GM10248 (cell line): Measurements from ENCODE around the gene SRRM5.

Experiments used
- CTCF ChIA-PET: fragments of 300-600 bp; sonication (Branson Sonifier 250); formaldehyde crosslinking; extraction: SDS; loops from one replicate; lab custom pipeline; 2021; ENCODE audit warnings: antibody characterized with exemption; lab: Yijun Ruan, JAX
- POLR2A ChIA-PET: fragments of 350-650 bp; sonication (Branson Sonifier 250); formaldehyde crosslinking; extraction: SDS; loops from one replicate; lab custom pipeline; 2020; ENCODE audit warnings: antibody characterized with exemption; lab: Yijun Ruan, JAX
- DNase-seq: peaks from one replicate; pipeline ENCODE4 v3.0.0; 2012; ENCODE audit errors: extremely low spot score
- CTCF ChIP-seq: IDR thresholded peaks from 2 replicates; pipeline ENCODE4 v1.5.1; 2012; ENCODE audit warnings: mild to moderate bottlenecking, low read depth; ENCODE audit errors: extremely low read depth, missing control alignments, control extremely low read depth

SRRM5 gene

GRCh38 chr19:43662487-43662886 is 50.6 kb downstream of the SRRM5 start:
- TF ChIP-seq CTCF = no peak
- ChIA-PET POLR2A (no interaction called here), CTCF (interaction anchor here (1.0 to 3.2 kb wide), 3 partner anchors 10 to 107 kb away, joined by 3 to 11 read pairs (median 7); no protein-coding TSS in a partner anchor)
- DNase-seq = no peak

- CTCF ChIA-PET = no interaction called here
- POLR2A ChIA-PET = no interaction called here
- DNase-seq = no peak
- no peak for TF ChIP-seq CTCF
Measured at GRCh38 chr19:43664018-43664417, 52.1 kb downstream of the SRRM5 start.
